GM12874 (cell line): ENCODE data around the gene MFN1.

Experiments
- TF ChIP-seq, protein P1 (sequence below): IDR thresholded peaks from 2 replicates; pipeline ENCODE4 v1.5.1; 2011; ENCODE audit warnings: low read depth, mild to moderate bottlenecking, control low read depth, low read length, moderate library complexity; ENCODE audit not compliant: insufficient read depth

MFN1 gene

DNA sequence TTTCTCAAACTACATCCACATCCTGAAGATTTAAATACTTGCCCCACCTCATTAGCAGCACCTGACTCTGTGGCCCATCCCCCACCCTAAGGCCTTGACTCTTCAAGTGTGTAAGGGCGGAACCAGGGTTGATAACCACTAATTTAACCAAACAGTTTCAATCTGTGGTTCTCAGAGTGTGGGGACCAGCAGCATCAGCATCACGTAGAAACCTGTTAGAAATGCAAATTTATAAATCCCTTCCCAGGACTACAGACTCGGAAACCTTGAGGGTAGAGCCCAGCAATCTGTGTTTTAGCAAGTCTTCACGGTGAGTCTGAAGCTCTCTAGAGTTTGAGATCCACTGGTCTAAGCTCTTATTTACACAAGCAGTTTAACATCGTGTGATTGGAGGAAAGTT, 91.3 kb downstream of the MFN1 start:
- TF ChIP-seq, protein P1, sequence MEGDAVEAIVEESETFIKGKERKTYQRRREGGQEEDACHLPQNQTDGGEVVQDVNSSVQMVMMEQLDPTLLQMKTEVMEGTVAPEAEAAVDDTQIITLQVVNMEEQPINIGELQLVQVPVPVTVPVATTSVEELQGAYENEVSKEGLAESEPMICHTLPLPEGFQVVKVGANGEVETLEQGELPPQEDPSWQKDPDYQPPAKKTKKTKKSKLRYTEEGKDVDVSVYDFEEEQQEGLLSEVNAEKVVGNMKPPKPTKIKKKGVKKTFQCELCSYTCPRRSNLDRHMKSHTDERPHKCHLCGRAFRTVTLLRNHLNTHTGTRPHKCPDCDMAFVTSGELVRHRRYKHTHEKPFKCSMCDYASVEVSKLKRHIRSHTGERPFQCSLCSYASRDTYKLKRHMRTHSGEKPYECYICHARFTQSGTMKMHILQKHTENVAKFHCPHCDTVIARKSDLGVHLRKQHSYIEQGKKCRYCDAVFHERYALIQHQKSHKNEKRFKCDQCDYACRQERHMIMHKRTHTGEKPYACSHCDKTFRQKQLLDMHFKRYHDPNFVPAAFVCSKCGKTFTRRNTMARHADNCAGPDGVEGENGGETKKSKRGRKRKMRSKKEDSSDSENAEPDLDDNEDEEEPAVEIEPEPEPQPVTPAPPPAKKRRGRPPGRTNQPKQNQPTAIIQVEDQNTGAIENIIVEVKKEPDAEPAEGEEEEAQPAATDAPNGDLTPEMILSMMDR = no peak
